Testis (tissue), 2 donors: Measurements from ENCODE around the gene DLK2.
"Not testable (repeated sequence)": the region's sequence is repeated elsewhere in the genome, so short reads cannot be mapped to it uniquely, and the experiment has no call there.

Source experiments
- POLR2A ChIP-seq: fragments of 450-650 bp; IDR thresholded peaks from one replicate; pipeline ENCODE4 v1.6.1; 2017; ENCODE audit warnings: antibody characterized with exemption, mild to moderate bottlenecking, moderate library complexity
- TF ChIP-seq, protein P1 (sequence below), 3 experiments: fragments of 450-650 bp in 2 of 3; fragments of 200-600 bp in 1 of 3; sonication (generic) in 1 of 3; IDR thresholded peaks; one replicate each; pipeline ENCODE4 v1.5.1; 2016 to 2019; ENCODE audit warnings: antibody characterized with exemption in 3 of 3, mild to moderate bottlenecking in 2 of 3, moderate library complexity in 1 of 3

DNA sequence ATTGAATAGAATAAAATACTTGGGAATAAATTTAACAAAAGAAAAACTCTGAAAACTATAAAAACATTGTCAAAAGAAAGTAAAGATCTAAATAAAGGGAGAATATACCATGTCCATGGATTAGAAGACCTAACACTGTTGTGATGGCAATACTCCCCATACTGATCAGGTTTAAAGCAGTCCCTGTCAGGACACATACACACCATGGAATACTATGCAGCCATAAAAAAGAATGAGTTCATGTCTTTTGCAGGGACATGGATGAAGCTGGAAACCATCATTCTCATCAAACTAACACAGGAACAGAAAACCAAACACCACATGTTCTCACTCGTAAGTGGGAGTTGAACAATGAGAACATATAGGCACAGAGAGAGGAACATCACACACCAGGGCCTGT lies 44.6 kb downstream of the DLK2 start:
- TF ChIP-seq, protein P1, sequence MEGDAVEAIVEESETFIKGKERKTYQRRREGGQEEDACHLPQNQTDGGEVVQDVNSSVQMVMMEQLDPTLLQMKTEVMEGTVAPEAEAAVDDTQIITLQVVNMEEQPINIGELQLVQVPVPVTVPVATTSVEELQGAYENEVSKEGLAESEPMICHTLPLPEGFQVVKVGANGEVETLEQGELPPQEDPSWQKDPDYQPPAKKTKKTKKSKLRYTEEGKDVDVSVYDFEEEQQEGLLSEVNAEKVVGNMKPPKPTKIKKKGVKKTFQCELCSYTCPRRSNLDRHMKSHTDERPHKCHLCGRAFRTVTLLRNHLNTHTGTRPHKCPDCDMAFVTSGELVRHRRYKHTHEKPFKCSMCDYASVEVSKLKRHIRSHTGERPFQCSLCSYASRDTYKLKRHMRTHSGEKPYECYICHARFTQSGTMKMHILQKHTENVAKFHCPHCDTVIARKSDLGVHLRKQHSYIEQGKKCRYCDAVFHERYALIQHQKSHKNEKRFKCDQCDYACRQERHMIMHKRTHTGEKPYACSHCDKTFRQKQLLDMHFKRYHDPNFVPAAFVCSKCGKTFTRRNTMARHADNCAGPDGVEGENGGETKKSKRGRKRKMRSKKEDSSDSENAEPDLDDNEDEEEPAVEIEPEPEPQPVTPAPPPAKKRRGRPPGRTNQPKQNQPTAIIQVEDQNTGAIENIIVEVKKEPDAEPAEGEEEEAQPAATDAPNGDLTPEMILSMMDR (IDR thresholded peaks at IDR 0.05), result not testable (repeated sequence)
- not testable (repeated sequence) for TF ChIP-seq POLR2A
